ENCODE measurements around the gene FAM120A.

Gene FAM120A

GRCh38 chr9:93601666-93602065 is 150.2 kb downstream of the FAM120A start:
- H3K4me3 ChIP-seq (ENCODE audit: low read length), result no peak overlapping the region
- no peaks in the 10 kb centered on the region for H3K9me3 ChIP-seq (replicated peaks; ENCODE audit: low read length)
- no peak overlapping the region for H3K9ac ChIP-seq (ENCODE audit: low read depth, low read length)
- no peak overlapping the region for H3K4me2 ChIP-seq (ENCODE audit: low read length)
- no peaks in the 10 kb centered on the region for H3K27me3 ChIP-seq (ENCODE audit: control insufficient read depth, insufficient read depth, low read length)
- H3K4me1 ChIP-seq (ENCODE audit: control insufficient read depth, insufficient read depth, low read length), result peaks cover 15% of the 10 kb centered on the region
- no peaks in the 10 kb centered on the region for H3K36me3 ChIP-seq (ENCODE audit: insufficient read depth, low read length)

GRCh38 chr9:93603011-93603410 is 151.5 kb downstream of the FAM120A start:
- Histone ChIP-seq H3K4me3 (ENCODE audit: low read length) (no peak overlapping the region), H3K4me1 (ENCODE audit: control insufficient read depth, insufficient read depth, low read length) (peaks cover 15% of the 10 kb centered on the region), H3K4me2 (ENCODE audit: low read length) (no peak overlapping the region), H3K9ac (ENCODE audit: low read depth, low read length) (no peak overlapping the region), H3K27me3 (ENCODE audit: control insufficient read depth, insufficient read depth, low read length) (no peaks in the 10 kb centered on the region), H3K9me3 (replicated peaks; ENCODE audit: low read length) (no peaks in the 10 kb centered on the region), H3K36me3 (ENCODE audit: insufficient read depth, low read length) (no peaks in the 10 kb centered on the region)

- H3K9me3 ChIP-seq (replicated peaks; ENCODE audit: low read length), result no peaks in the 10 kb centered on the region
- H3K4me1 ChIP-seq (ENCODE audit: control insufficient read depth, insufficient read depth, low read length), result peaks cover 10% of the 10 kb centered on the region
- no peaks in the 10 kb centered on the region for H3K36me3 ChIP-seq (ENCODE audit: insufficient read depth, low read length)
- no peak overlapping the region for H3K9ac ChIP-seq (ENCODE audit: low read depth, low read length)
- H3K4me3 ChIP-seq (ENCODE audit: low read length), result no peak overlapping the region
- no peak overlapping the region for H3K4me2 ChIP-seq (ENCODE audit: low read length)
- no peaks in the 10 kb centered on the region for H3K27me3 ChIP-seq (ENCODE audit: control insufficient read depth, insufficient read depth, low read length)
These were observed 152.4 kb downstream of the FAM120A start for GRCh38 chr9:93603906-93604326.

- Histone ChIP-seq H3K4me2 (ENCODE audit: low read length) (no peak overlapping the region), H3K9ac (ENCODE audit: low read depth, low read length) (no peak overlapping the region), H3K27me3 (ENCODE audit: control insufficient read depth, insufficient read depth, low read length) (no peaks in the 10 kb centered on the region), H3K4me3 (ENCODE audit: low read length) (no peak overlapping the region), H3K36me3 (ENCODE audit: insufficient read depth, low read length) (no peaks in the 10 kb centered on the region), H3K9me3 (replicated peaks; ENCODE audit: low read length) (no peaks in the 10 kb centered on the region), H3K4me1 (ENCODE audit: control insufficient read depth, insufficient read depth, low read length) (no peaks in the 10 kb centered on the region)
These were observed 154.7 kb downstream of the FAM120A start for GRCh38 chr9:93606187-93606586.

- Histone ChIP-seq H3K36me3 (ENCODE audit: insufficient read depth, low read length) (no peaks in the 10 kb centered on the region), H3K9me3 (replicated peaks; ENCODE audit: low read length) (no peaks in the 10 kb centered on the region), H3K4me1 (ENCODE audit: control insufficient read depth, insufficient read depth, low read length) (no peaks in the 10 kb centered on the region), H3K4me3 (ENCODE audit: low read length) (no peak overlapping the region), H3K9ac (ENCODE audit: low read depth, low read length) (no peak overlapping the region), H3K27me3 (ENCODE audit: control insufficient read depth, insufficient read depth, low read length) (no peaks in the 10 kb centered on the region), H3K4me2 (ENCODE audit: low read length) (no peak overlapping the region)
These were observed 158.7 kb downstream of the FAM120A start for GRCh38 chr9:93610206-93610605.

- Histone ChIP-seq H3K4me2 (ENCODE audit: low read length) (no peak overlapping the region), H3K9ac (ENCODE audit: low read depth, low read length) (no peak overlapping the region), H3K9me3 (replicated peaks; ENCODE audit: low read length) (no peaks in the 10 kb centered on the region)
These were observed 160.7 kb downstream of the FAM120A start for GRCh38 chr9:93612052-93612795.

GRCh38 chr9:93612796-93613154 is 161.3 kb downstream of the FAM120A start:
- no peak overlapping the region for H3K4me2 ChIP-seq (ENCODE audit: low read length)
- H3K27me3 ChIP-seq (ENCODE audit: control insufficient read depth, insufficient read depth, low read length), result no peaks in the 10 kb centered on the region
- H3K9me3 ChIP-seq (replicated peaks; ENCODE audit: low read length), result no peaks in the 10 kb centered on the region
- H3K36me3 ChIP-seq (ENCODE audit: insufficient read depth, low read length), result no peaks in the 10 kb centered on the region
- H3K4me3 ChIP-seq (ENCODE audit: low read length), result no peak overlapping the region
- H3K9ac ChIP-seq (ENCODE audit: low read depth, low read length), result no peak overlapping the region
- H3K4me1 ChIP-seq (ENCODE audit: control insufficient read depth, insufficient read depth, low read length), result no peaks in the 10 kb centered on the region

More at GRCh38 chr9:93612052-93612795, 160.7 kb downstream of the FAM120A start:
- Histone ChIP-seq H3K4me3 (ENCODE audit: low read length) (no peak overlapping the region), H3K27me3 (ENCODE audit: control insufficient read depth, insufficient read depth, low read length) (no peaks in the 10 kb centered on the region), H3K4me1 (ENCODE audit: control insufficient read depth, insufficient read depth, low read length) (no peaks in the 10 kb centered on the region), H3K36me3 (ENCODE audit: insufficient read depth, low read length) (no peaks in the 10 kb centered on the region)

GRCh38 chr9:93613174-93613573 is 161.7 kb downstream of the FAM120A start:
- Histone ChIP-seq H3K9me3 (replicated peaks; ENCODE audit: low read length) (no peaks in the 10 kb centered on the region), H3K4me1 (ENCODE audit: control insufficient read depth, insufficient read depth, low read length) (no peaks in the 10 kb centered on the region), H3K27me3 (ENCODE audit: control insufficient read depth, insufficient read depth, low read length) (no peaks in the 10 kb centered on the region), H3K4me3 (ENCODE audit: low read length) (no peak overlapping the region), H3K4me2 (ENCODE audit: low read length) (no peak overlapping the region), H3K9ac (ENCODE audit: low read depth, low read length) (no peak overlapping the region), H3K36me3 (ENCODE audit: insufficient read depth, low read length) (peaks cover 2% of the 10 kb centered on the region)

- Histone ChIP-seq H3K9ac (ENCODE audit: low read depth, low read length) (no peak overlapping the region), H3K4me2 (ENCODE audit: low read length) (no peak overlapping the region), H3K4me3 (ENCODE audit: low read length) (no peak overlapping the region), H3K36me3 (ENCODE audit: insufficient read depth, low read length) (peaks cover 3% of the 10 kb centered on the region), H3K4me1 (ENCODE audit: control insufficient read depth, insufficient read depth, low read length) (no peaks in the 10 kb centered on the region), H3K27me3 (ENCODE audit: control insufficient read depth, insufficient read depth, low read length) (no peaks in the 10 kb centered on the region), H3K9me3 (replicated peaks; ENCODE audit: low read length) (no peaks in the 10 kb centered on the region)
These were observed 162.3 kb downstream of the FAM120A start for GRCh38 chr9:93613791-93614190.

GRCh38 chr9:93614830-93615468 is 163.5 kb downstream of the FAM120A start:
- Histone ChIP-seq H3K36me3 (ENCODE audit: insufficient read depth, low read length) (peaks cover 3% of the 10 kb centered on the region), H3K4me2 (ENCODE audit: low read length) (no peak overlapping the region), H3K27me3 (ENCODE audit: control insufficient read depth, insufficient read depth, low read length) (no peaks in the 10 kb centered on the region), H3K4me1 (ENCODE audit: control insufficient read depth, insufficient read depth, low read length) (no peaks in the 10 kb centered on the region), H3K9me3 (replicated peaks; ENCODE audit: low read length) (no peaks in the 10 kb centered on the region), H3K4me3 (ENCODE audit: low read length) (no peak overlapping the region), H3K9ac (ENCODE audit: low read depth, low read length) (no peak overlapping the region)

Data from skeletal muscle satellite cell (primary cell).